GM18520 (cell line): ENCODE measurements around the gene PIAS1.
"Not testable (repeated sequence)": the region's sequence is repeated elsewhere in the genome, so short reads cannot be mapped to it uniquely, and the experiment has no call there.

Source experiments
- ATAC-seq: cut with Tn5 transposase; IDR thresholded peaks from one replicate; pipeline ENCODE4 v1.9.1; 2021; ENCODE audit not compliant: unreplicated experiment

Gene PIAS1

GRCh38 chr15:68113751-68114150, 59.6 kb downstream of the PIAS1 start:
- no peak for ATAC-seq

- ATAC-seq = no peak
These were observed 60.2 kb downstream of the PIAS1 start for GRCh38 chr15:68114356-68114755.

DNA sequence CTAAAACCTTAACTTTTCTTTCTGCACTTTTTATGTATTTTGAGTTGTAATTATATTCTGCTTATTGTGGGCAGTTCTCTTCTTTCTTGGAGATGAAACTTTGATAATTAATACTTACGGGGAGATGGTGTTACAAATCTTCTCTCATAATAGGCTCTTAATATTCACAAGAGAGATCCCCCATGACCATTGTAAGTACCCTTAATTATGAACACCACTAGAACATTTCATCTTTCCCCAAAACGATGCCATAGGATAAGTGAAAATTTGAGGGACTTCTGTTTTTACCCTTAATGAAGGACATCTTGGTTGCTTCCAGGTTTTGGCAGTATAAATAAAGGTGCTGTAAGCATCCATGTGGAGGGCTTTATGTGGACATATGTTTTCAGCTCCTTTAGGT, 60.7 kb downstream of the PIAS1 start:
- ATAC-seq = no peak

GRCh38 chr15:68124700-68125099, 70.6 kb downstream of the PIAS1 start:
- ATAC-seq = no peak

DNA sequence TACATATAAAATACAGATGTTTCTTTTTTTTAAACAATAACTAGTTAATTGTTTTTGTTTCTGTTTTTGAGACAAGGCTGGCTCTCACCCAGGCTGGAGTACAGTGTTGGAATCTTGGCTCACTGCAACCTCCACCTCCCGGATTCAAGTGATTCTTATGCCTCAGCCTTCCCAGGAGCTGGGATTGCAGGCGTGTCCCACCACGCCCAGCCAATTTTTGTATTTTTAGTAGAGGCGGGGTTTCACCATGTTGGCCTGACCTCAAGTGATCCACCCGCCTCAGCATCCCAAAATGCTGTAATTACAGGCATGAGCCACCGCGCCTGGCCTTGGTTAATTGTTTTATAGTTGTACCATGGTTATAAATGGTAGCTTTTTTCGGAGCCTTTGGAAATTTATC, 72.3 kb downstream of the PIAS1 start:
- ATAC-seq = no peak

GRCh38 chr15:68129072-68129471, 75.0 kb downstream of the PIAS1 start:
- ATAC-seq = no peak

- ATAC-seq = no peak
These were observed 76.7 kb downstream of the PIAS1 start for GRCh38 chr15:68130851-68131250.

DNA sequence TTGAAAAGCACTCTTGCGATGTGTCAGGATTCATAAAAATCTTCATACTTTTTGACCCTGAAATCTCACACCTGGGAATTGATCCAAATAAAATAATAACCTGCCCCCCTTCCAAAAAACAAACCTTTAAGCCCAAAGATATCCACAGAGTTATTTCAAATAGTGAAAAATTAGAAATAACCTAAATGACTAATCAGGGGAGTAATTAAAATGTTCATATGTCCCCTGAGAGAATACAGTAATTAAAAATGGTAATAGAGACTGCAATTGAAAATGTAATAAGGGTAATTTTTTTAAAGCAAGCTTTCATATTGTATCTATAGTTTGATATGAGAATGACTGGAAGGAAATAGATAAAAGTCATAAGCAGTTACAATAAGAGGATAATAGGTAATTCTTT, 83.0 kb downstream of the PIAS1 start:
- no peak for ATAC-seq

DNA sequence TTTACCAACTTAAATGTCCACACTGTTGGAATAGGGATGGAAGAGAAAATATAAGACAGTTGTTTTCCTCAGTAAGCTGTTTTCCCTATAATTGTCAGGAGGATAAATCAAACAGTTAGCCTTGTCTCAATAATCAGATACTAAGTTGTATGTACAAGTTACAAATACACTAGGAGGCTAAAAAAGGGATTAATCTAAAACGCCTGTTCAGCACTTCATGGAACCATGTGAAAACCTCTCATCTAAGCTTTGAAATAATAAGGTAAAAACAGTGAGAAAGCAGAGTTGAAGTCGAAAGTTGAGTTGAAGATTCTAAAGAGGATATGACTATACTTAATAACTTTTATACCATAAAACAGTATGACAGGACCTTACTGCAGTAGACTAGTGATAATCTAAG, 89.0 kb downstream of the PIAS1 start:
- no peak for ATAC-seq

GRCh38 chr15:68143785-68144184, 89.7 kb downstream of the PIAS1 start:
- ATAC-seq = no peak

GRCh38 chr15:68145706-68146105, 91.6 kb downstream of the PIAS1 start:
- no peak for ATAC-seq

GRCh38 chr15:68148039-68148438, 93.9 kb downstream of the PIAS1 start:
- ATAC-seq = no peak

- no peak for ATAC-seq
These were observed 94.9 kb downstream of the PIAS1 start for GRCh38 chr15:68149059-68149458.

GRCh38 chr15:68150187-68150586, 96.1 kb downstream of the PIAS1 start:
- no peak for ATAC-seq

GRCh38 chr15:68151277-68151676, 97.2 kb downstream of the PIAS1 start:
- no peak for ATAC-seq

DNA sequence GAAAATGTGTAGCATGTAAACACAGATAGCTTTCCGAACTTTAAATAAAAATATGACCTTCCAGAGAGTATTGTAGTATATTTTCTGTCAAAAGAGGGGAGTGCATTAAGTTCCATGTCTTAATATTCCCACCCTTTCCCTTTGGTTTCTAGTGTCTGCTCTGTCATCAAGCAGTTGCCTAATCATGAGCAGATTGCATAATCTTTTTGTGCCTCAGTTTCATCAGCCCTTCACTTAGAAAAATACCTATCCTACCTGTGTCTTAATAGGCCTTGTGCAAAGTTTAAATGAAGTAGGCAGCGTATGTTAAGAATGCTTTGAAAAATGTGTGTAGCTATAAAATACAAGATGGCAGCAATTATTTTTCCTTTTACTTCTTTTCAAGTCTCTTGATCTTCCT, 98.2 kb downstream of the PIAS1 start:
- ATAC-seq = no peak

DNA sequence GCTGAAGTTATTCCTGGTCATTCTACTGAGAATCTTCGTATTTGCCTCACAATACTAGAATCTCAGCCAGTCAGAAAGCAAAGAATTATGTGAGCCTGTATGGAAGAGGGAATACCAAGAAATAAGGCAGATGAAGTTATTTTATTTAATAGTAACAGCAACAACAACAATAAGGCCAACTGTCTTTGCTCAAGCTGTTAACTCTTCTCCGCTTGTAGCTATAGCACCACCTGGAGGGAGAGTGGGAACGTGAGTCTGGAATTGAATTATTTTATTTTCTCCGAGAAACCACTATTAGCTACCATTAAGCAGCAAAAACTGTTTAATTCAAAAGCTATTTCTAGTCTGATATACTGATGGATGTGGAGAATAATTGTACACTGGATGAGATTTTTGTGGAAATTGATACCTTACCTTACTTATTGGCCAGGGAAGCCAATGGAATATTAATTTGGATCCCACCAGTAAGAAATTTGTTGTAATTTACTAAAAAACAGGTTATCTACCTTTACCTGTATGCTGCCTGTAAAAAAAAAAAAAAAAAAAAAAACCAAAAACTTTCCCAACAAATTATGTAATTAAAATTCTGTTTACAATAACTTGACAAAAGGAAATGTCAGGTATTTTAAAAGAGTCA, 100.9 kb downstream of the PIAS1 start:
- ATAC-seq = no peak

- no peak for ATAC-seq
These were observed 103.0 kb downstream of the PIAS1 start for GRCh38 chr15:68157074-68157473.

GRCh38 chr15:68158046-68158628, 104.0 kb downstream of the PIAS1 start:
- no peak for ATAC-seq

DNA sequence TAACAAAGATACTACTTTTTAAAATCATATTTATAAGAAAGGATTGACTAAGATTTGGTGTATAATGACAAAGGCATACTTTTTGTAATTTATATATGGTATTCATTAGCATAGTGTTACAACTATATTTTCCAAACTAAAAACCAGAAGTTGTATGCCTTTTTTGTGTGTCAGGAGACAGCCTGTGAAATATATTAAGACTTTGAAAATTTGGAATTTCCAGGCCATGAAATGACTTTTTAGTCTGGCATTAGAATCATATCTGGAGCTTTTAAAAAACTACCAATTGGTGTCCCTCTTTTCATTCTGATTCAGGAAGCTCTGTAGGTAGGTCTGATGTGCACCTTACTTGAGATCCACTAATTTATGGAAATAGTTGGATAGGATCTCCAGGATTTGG, 109.1 kb downstream of the PIAS1 start:
- no peak for ATAC-seq

- ATAC-seq = no peak
These were observed 112.7 kb downstream of the PIAS1 start for GRCh38 chr15:68166847-68167246.

- ATAC-seq = not testable (repeated sequence)
These were observed 117.9 kb downstream of the PIAS1 start for GRCh38 chr15:68172037-68172436.

DNA sequence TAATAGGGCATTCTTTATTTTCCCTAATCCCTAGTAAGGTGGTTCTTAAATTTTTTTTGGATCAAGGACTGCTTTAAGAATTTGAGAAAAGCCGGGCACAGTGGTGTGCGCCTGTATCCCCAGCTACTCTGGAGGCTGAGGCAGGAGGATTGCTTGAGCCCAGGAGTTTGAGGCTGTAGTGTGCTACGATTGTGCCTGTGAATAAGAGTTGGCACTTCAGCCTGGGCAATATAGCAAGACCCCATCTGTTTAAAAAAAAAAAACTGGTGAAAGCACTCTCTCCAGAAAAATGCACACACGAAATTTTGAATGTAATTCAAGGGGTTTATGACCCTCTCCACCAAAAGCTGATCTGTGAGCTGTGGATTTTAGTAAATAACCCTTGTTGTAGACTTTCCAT, 119.0 kb downstream of the PIAS1 start:
- no peak for ATAC-seq
